Measurements from ENCODE around the gene MYLIP.
"Not testable (repeated sequence)": the region's sequence is repeated elsewhere in the genome, so short reads cannot be mapped to it uniquely, and the experiment has no call there.

Gene MYLIP

GRCh38 chr6:16176600-16176999 is 47.7 kb downstream of the MYLIP start:
- H3K36me3 ChIP-seq (ENCODE audit: insufficient read depth, low read length); H3K27ac ChIP-seq (ENCODE audit: low read depth, low read length); H3K9ac ChIP-seq (ENCODE audit: low read depth, low read length); H3K27me3 ChIP-seq (ENCODE audit: insufficient read depth, low read length); H3K9me3 ChIP-seq (ENCODE audit: insufficient read depth, low read depth, low read length); H3K4me3 ChIP-seq (ENCODE audit: low read length): not testable (repeated sequence)
- WGBS: 91% methylated on average over 1 of the region's 1 CpG
- peaks cover 13% of the 10 kb centered on the region for H3K4me1 ChIP-seq (ENCODE audit: insufficient read depth, low read length)

- no peak overlapping the region for H3K4me3 ChIP-seq (ENCODE audit: low read length)
- no peaks in the 10 kb centered on the region for H3K27me3 ChIP-seq (ENCODE audit: insufficient read depth, low read length)
- no peak overlapping the region for H3K27ac ChIP-seq (ENCODE audit: low read depth, low read length)
- H3K9ac ChIP-seq (ENCODE audit: low read depth, low read length): no peak overlapping the region
- no peaks in the 10 kb centered on the region for H3K36me3 ChIP-seq (ENCODE audit: insufficient read depth, low read length)
- H3K9me3 ChIP-seq (ENCODE audit: insufficient read depth, low read depth, low read length): no peaks in the 10 kb centered on the region
- H3K4me1 ChIP-seq (ENCODE audit: insufficient read depth, low read length): peaks cover 13% of the 10 kb centered on the region
- WGBS: 98% methylated on average over 5 of the region's 5 CpGs
These were observed 49.0 kb downstream of the MYLIP start for GRCh38 chr6:16177881-16178280.

- Histone ChIP-seq H3K27ac (ENCODE audit: low read depth, low read length) (no peak overlapping the region), H3K4me1 (ENCODE audit: insufficient read depth, low read length) (peaks cover 13% of the 10 kb centered on the region), H3K27me3 (ENCODE audit: insufficient read depth, low read length) (no peaks in the 10 kb centered on the region), H3K9ac (ENCODE audit: low read depth, low read length) (no peak overlapping the region), H3K36me3 (ENCODE audit: insufficient read depth, low read length) (no peaks in the 10 kb centered on the region), H3K9me3 (ENCODE audit: insufficient read depth, low read depth, low read length) (no peaks in the 10 kb centered on the region), H3K4me3 (ENCODE audit: low read length) (no peak overlapping the region)
- WGBS: 94% methylated on average over 7 of the region's 7 CpGs
These were observed 49.5 kb downstream of the MYLIP start for GRCh38 chr6:16178351-16178750.

GRCh38 chr6:16179063-16179462 is 50.2 kb downstream of the MYLIP start:
- H3K27ac ChIP-seq (ENCODE audit: low read depth, low read length): no peak overlapping the region
- no peaks in the 10 kb centered on the region for H3K27me3 ChIP-seq (ENCODE audit: insufficient read depth, low read length)
- no peak overlapping the region for H3K9ac ChIP-seq (ENCODE audit: low read depth, low read length)
- H3K4me3 ChIP-seq (ENCODE audit: low read length): no peak overlapping the region
- no peaks in the 10 kb centered on the region for H3K9me3 ChIP-seq (ENCODE audit: insufficient read depth, low read depth, low read length)
- no peaks in the 10 kb centered on the region for H3K36me3 ChIP-seq (ENCODE audit: insufficient read depth, low read length)
- peaks cover 10% of the 10 kb centered on the region for H3K4me1 ChIP-seq (ENCODE audit: insufficient read depth, low read length)
- 100% methylated on average over 2 of the region's 2 CpGs for WGBS

GRCh38 chr6:16179970-16180431 is 51.1 kb downstream of the MYLIP start:
- H3K4me3 ChIP-seq (ENCODE audit: low read length): no peak overlapping the region
- H3K4me1 ChIP-seq (ENCODE audit: insufficient read depth, low read length): peaks cover under 1% of the 10 kb centered on the region; the same call in 1 of the 2 replicates
- no peaks in the 10 kb centered on the region for H3K9me3 ChIP-seq (ENCODE audit: insufficient read depth, low read depth, low read length)
- 93% methylated on average over 14 of the region's 16 CpGs for WGBS
- H3K9ac ChIP-seq (ENCODE audit: low read depth, low read length): no peak overlapping the region
- no peak overlapping the region for H3K27ac ChIP-seq (ENCODE audit: low read depth, low read length)
- no peaks in the 10 kb centered on the region for H3K27me3 ChIP-seq (ENCODE audit: insufficient read depth, low read length)
- H3K36me3 ChIP-seq (ENCODE audit: insufficient read depth, low read length): no peaks in the 10 kb centered on the region

GRCh38 chr6:16180696-16181438 is 52.0 kb downstream of the MYLIP start:
- 95% methylated on average over 45 of the region's 45 CpGs for WGBS
- H3K9ac ChIP-seq (ENCODE audit: low read depth, low read length): no peak overlapping the region
- no peaks in the 10 kb centered on the region for H3K4me1 ChIP-seq (ENCODE audit: insufficient read depth, low read length)
- H3K36me3 ChIP-seq (ENCODE audit: insufficient read depth, low read length): no peaks in the 10 kb centered on the region
- no peaks in the 10 kb centered on the region for H3K9me3 ChIP-seq (ENCODE audit: insufficient read depth, low read depth, low read length)
- no peaks in the 10 kb centered on the region for H3K27me3 ChIP-seq (ENCODE audit: insufficient read depth, low read length)
- no peak overlapping the region for H3K4me3 ChIP-seq (ENCODE audit: low read length)
- H3K27ac ChIP-seq (ENCODE audit: low read depth, low read length): no peak overlapping the region

- WGBS: 98% methylated on average over 14 of the region's 14 CpGs
- no peaks in the 10 kb centered on the region for H3K36me3 ChIP-seq (ENCODE audit: insufficient read depth, low read length)
- H3K4me3 ChIP-seq (ENCODE audit: low read length): no peak overlapping the region
- H3K27ac ChIP-seq (ENCODE audit: low read depth, low read length): no peak overlapping the region
- H3K4me1 ChIP-seq (ENCODE audit: insufficient read depth, low read length): no peaks in the 10 kb centered on the region
- no peaks in the 10 kb centered on the region for H3K9me3 ChIP-seq (ENCODE audit: insufficient read depth, low read depth, low read length)
- H3K9ac ChIP-seq (ENCODE audit: low read depth, low read length): no peak overlapping the region
- H3K27me3 ChIP-seq (ENCODE audit: insufficient read depth, low read length): no peaks in the 10 kb centered on the region
These were observed 52.8 kb downstream of the MYLIP start for GRCh38 chr6:16181439-16182297.

- no peak overlapping the region for H3K9ac ChIP-seq (ENCODE audit: low read depth, low read length)
- no peaks in the 10 kb centered on the region for H3K36me3 ChIP-seq (ENCODE audit: insufficient read depth, low read length)
- no peak overlapping the region for H3K27ac ChIP-seq (ENCODE audit: low read depth, low read length)
- no peaks in the 10 kb centered on the region for H3K27me3 ChIP-seq (ENCODE audit: insufficient read depth, low read length)
- WGBS: 54% methylated on average over 4 of the region's 4 CpGs
- no peaks in the 10 kb centered on the region for H3K4me1 ChIP-seq (ENCODE audit: insufficient read depth, low read length)
- H3K9me3 ChIP-seq (ENCODE audit: insufficient read depth, low read depth, low read length): no peaks in the 10 kb centered on the region
- no peak overlapping the region for H3K4me3 ChIP-seq (ENCODE audit: low read length)
These were observed 54.3 kb downstream of the MYLIP start for GRCh38 chr6:16183187-16183664.

GRCh38 chr6:16184129-16184528 is 55.2 kb downstream of the MYLIP start:
- WGBS: 66% methylated on average over 3 of the region's 3 CpGs
- Histone ChIP-seq H3K9me3 (ENCODE audit: insufficient read depth, low read depth, low read length) (no peaks in the 10 kb centered on the region), H3K9ac (ENCODE audit: low read depth, low read length) (no peak overlapping the region), H3K36me3 (ENCODE audit: insufficient read depth, low read length) (no peaks in the 10 kb centered on the region), H3K4me3 (ENCODE audit: low read length) (no peak overlapping the region), H3K4me1 (ENCODE audit: insufficient read depth, low read length) (no peaks in the 10 kb centered on the region), H3K27ac (ENCODE audit: low read depth, low read length) (no peak overlapping the region), H3K27me3 (ENCODE audit: insufficient read depth, low read length) (no peaks in the 10 kb centered on the region)

- Histone ChIP-seq H3K9ac (ENCODE audit: low read depth, low read length) (no peak overlapping the region), H3K27ac (ENCODE audit: low read depth, low read length) (no peak overlapping the region), H3K4me1 (ENCODE audit: insufficient read depth, low read length) (no peaks in the 10 kb centered on the region), H3K36me3 (ENCODE audit: insufficient read depth, low read length) (no peaks in the 10 kb centered on the region), H3K27me3 (ENCODE audit: insufficient read depth, low read length) (no peaks in the 10 kb centered on the region), H3K9me3 (ENCODE audit: insufficient read depth, low read depth, low read length) (no peaks in the 10 kb centered on the region), H3K4me3 (ENCODE audit: low read length) (no peak overlapping the region)
- 90% methylated on average over 3 of the region's 3 CpGs for WGBS
These were observed 55.7 kb downstream of the MYLIP start for GRCh38 chr6:16184551-16184950.

GRCh38 chr6:16187176-16187575 is 58.3 kb downstream of the MYLIP start:
- no peak overlapping the region for H3K4me3 ChIP-seq (ENCODE audit: low read length)
- H3K27ac ChIP-seq (ENCODE audit: low read depth, low read length): no peak overlapping the region
- H3K9ac ChIP-seq (ENCODE audit: low read depth, low read length): no peak overlapping the region
- no peaks in the 10 kb centered on the region for H3K27me3 ChIP-seq (ENCODE audit: insufficient read depth, low read length)
- WGBS: 97% methylated on average over 2 of the region's 2 CpGs
- H3K36me3 ChIP-seq (ENCODE audit: insufficient read depth, low read length): no peaks in the 10 kb centered on the region
- no peaks in the 10 kb centered on the region for H3K9me3 ChIP-seq (ENCODE audit: insufficient read depth, low read depth, low read length)
- no peaks in the 10 kb centered on the region for H3K4me1 ChIP-seq (ENCODE audit: insufficient read depth, low read length)
